Raji (cell line): ENCODE results near the gene BCOR.

Experiments
- POLR2A ChIP-seq: IDR thresholded peaks from 2 replicates; pipeline ENCODE4 v1.6.1; 2011; ENCODE audit warnings: low read depth, low read length, control low read depth; ENCODE audit not compliant: insufficient read depth

BCOR gene

GRCh38 chrX:40074959-40075332 lies 22.8 kb downstream of the BCOR start:
- no peak for TF ChIP-seq POLR2A

DNA sequence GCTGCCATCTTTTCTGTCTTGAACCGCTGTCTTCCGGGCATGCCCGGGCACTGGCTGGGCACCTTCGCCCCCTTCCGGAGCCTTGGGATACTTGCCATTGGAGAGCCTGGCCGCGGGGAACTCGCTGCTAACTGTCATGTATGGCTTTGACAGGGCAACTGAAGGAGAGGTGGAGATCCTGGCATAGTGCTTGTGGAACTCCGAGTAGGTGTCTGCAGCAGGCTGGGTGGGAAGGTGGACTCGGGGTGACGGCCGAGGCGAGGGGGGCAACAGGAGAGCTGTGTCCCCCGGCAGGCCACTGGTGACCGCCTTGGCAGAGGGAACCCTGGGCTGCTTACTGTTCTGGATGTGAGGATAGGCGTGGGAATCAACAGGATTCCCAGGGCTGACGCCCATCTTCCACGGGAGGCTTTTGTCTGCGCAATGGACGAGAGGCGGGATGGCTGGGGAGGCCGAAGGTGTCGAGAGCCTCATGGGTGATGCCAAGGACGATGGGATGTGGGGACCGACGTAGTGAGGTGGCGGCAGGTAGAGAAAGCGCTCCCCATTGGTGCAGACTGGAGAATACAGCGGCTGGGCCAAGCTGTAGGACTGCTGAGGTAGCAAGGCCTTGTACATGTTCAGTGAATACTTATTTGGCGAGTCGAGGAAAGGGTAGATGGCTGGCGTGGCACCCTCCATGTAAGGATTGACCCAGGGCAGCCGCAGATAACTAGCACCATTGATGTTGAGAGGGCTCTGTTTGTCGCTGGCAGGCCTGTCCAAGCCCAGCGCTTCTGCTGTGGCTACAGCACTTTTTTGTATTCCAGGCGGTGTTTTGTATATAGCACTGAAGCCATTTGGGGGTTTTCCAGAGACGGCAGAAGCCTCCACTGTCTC lies 23.4 kb downstream of the BCOR start:
- no peak for TF ChIP-seq POLR2A

- TF ChIP-seq POLR2A = no peak
These were observed 24.2 kb downstream of the BCOR start for GRCh38 chrX:40073439-40074054.

DNA sequence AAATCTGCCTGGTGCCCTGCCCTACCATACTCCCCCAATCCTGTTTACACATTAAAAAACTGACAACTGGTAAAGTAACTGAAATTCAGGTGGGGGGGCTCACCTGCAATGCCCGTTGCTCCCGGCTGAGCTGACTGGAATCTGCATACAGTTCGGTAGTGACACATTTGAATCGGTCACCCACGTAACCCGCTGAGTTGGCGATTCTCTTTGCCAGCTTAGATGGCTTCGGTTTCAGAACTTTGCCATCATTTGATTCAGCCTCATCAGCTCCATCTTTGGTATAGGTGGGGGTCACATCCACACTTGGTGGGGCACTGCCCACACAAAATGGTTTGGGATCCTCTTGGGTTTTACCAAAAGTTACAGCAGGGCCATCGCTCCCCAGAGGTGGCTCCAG lies 25.5 kb downstream of the BCOR start:
- no peak for TF ChIP-seq POLR2A

GRCh38 chrX:40068048-40068447 lies 29.7 kb downstream of the BCOR start:
- no peak for TF ChIP-seq POLR2A

GRCh38 chrX:40066700-40067099 lies 31.1 kb downstream of the BCOR start:
- no peak for TF ChIP-seq POLR2A

- TF ChIP-seq POLR2A = no peak
These were observed 32.3 kb downstream of the BCOR start for GRCh38 chrX:40065296-40066046.

DNA sequence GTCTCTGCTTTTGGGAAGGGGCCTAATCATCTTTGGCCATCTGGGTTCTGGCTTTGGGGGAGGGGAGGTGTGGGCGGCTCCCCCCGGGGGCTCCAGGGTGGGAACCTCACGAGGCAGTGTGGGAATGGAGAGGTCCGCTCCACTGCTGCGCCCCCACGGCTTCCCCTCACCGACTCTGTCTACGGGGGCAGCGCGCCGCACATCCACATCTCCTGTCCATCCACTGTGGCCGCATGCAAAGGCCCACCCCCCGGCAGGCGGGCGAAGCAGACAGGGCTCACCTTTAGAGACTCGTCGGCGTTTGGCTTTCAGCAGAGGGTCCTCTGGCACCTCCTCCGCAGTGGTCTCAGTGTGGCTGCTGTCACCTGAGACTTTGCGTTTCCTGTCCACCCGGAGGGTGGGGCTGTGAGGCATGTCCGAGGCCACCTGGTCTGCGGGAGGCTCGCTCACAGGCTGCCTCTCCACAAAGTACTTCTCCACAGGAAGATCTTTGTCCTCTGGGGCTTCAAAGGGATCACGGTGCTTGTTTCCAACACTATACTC lies 33.6 kb downstream of the BCOR start:
- no peak for TF ChIP-seq POLR2A

- TF ChIP-seq POLR2A = no peak
These were observed 34.2 kb downstream of the BCOR start for GRCh38 chrX:40063555-40063954.

GRCh38 chrX:40062525-40063155 lies 35.1 kb downstream of the BCOR start:
- TF ChIP-seq POLR2A = no peak

GRCh38 chrX:40061871-40062524 lies 35.8 kb downstream of the BCOR start:
- no peak for TF ChIP-seq POLR2A

GRCh38 chrX:40061005-40061404 lies 36.8 kb downstream of the BCOR start:
- no peak for TF ChIP-seq POLR2A

GRCh38 chrX:40060356-40060845 lies 37.4 kb downstream of the BCOR start:
- TF ChIP-seq POLR2A = no peak

DNA sequence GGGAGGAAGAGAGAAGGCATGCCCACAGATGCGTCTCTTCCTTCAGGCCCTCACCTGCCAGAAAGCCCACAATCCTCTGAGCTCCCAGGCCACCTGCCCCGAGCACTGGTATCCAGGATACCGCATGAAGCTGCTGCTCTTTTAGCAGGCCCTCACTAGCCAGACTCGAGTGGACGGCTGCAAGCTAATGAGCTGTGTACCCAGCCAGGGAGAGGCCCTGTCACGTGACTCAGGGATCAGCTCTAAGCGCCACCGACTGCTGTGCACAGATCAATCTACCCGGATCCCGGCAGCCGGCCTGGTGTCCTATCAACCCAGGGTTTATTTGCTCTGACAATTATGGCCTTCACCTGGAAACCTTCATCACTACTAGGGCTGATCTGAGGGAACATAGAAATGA lies 39.0 kb downstream of the BCOR start:
- TF ChIP-seq POLR2A = no peak
